IPS-18a (cell line): ENCODE results near the gene GLYATL3.

Experiments used
- H3K27ac ChIP-seq: one replicate; pipeline ENCODE4 v1.5.1; 2013; ENCODE audit warnings: low read length
- H3K27me3 ChIP-seq: one replicate; pipeline ENCODE4 v1.6.1; 2013; ENCODE audit warnings: mild to moderate bottlenecking, low read length; ENCODE audit not compliant: control insufficient read depth, insufficient read depth
- H3K36me3 ChIP-seq: one replicate; pipeline ENCODE4 v1.6.1; 2013; ENCODE audit warnings: low read depth, low read length; ENCODE audit not compliant: control insufficient read depth
- H3K4me1 ChIP-seq: one replicate; pipeline ENCODE4 v1.6.1; 2013; ENCODE audit warnings: low read depth, low read length; ENCODE audit not compliant: control insufficient read depth
- H3K4me3 ChIP-seq: one replicate; pipeline ENCODE4 v1.5.1; 2013; ENCODE audit warnings: low read length
- H3K9ac ChIP-seq: one replicate; pipeline ENCODE4 v1.6.1; 2013; ENCODE audit warnings: mild to moderate bottlenecking, low read length, moderate library complexity
- H3K9me3 ChIP-seq: one replicate; pipeline ENCODE4 v1.6.1; 2013; ENCODE audit warnings: low read depth, low read length; ENCODE audit not compliant: control insufficient read depth

Gene GLYATL3

DNA sequence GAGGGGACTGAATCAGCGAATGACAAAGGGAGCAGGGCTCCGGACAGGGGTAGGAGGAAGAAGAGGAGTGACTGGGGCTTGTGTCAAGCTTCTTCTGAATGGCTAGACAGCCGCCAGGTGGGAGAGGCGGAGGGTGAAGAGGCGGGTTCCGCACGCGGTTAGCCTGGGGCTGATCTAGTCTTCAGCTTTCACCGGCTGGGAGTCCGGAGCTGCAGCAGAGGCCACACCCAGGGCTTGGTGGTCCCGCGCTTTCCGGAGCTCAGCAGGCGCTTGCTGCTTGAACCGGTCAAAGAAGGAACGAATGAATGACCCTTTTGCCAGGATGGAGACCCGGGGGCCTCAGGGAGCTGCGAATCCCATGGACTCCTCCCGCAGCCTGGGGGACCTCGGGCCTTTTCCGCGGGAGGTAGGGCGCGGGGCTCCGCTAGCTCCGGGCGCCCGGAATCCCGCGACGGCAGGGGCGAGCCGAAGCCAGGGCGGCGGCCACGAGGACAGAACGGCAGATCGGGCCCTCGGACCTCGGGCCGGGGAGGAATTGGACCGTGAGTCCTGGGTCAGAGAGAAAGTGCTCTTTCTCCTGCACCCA is 50.9 kb downstream of the GLYATL3 start, which contains the start of gene C6orf141:
C6orf141 (plus strand) TSS at position 177 of the 586 bp plus-strand sequence; CDS start at position 302, 125 bp downstream.
- peak within 1 kb of the TSS; percentile 41 for H3K27ac ChIP-seq
- peak within 1 kb of the TSS; percentile 94 for H3K9ac ChIP-seq
- H3K4me3 ChIP-seq: peak within 1 kb of the TSS; percentile 85

DNA sequence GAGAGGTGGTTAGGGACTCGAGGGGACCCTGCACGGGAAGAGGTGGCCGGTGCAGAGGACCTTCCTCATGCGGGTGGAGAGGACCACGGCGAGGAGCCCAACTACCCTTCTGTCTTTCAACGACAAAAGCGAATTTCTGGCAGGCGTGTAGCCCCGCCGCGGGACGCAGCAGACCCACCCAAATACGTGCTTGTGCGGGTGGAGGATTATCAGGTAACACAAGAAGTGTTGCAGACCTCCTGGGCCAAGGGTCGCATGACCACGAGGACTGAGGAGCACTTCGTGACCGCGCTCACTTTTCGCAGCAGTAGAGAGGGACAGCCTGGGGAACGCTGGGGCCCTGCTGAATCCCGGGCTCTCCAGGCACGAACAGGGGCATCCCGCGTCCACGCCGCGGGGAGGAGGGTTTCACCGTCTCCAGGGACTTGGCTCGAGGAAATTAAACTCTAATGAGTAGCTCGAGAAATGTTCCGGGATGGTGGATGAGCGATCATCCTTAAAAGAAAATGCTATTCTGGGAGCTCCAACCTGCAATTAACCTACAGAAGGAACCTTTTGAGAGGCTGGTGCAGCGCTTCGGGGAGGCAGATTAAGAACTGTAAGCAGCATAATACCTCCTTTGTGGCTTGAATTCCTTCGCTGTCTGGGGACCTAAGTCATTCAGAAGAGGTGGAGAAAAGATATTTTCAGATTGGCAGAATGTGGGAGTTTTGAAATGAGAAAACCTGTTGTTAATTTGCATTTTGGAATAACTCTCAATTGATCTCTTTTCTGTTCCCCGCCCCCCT is 51.5 kb downstream of the GLYATL3 start:
- H3K27me3 ChIP-seq: peaks cover 31% of the 10 kb centered on the region

More for the DNA sequence above, 50.9 kb downstream of the GLYATL3 start, which contains the start of gene C6orf141:
- no peaks in the 10 kb centered on the region for H3K9me3 ChIP-seq
- peaks cover 10% of the 10 kb centered on the region for H3K36me3 ChIP-seq
- peaks cover 25% of the 10 kb centered on the region for H3K27me3 ChIP-seq
- H3K4me1 ChIP-seq: peaks cover 23% of the 10 kb centered on the region

DNA sequence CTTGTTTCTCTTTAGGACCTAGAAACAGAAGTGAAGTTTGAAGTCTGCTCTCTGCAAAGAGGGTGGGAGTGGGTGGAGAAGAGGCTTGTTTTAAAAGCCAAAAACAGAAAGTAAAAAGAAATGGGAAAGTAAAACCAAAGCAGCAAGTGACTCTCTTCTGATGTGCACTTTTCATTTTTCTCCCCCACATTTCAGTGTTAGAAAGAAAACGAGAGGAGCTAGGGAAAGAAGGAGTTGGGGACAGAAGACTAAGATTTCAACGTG is 52.1 kb downstream of the GLYATL3 start:
- Histone ChIP-seq H3K4me1 (peaks cover 31% of the 10 kb centered on the region), H3K27me3 (peaks cover 31% of the 10 kb centered on the region), H3K9me3 (no peaks in the 10 kb centered on the region), H3K27ac (peak overlapping the region; percentile 35), H3K9ac (peak overlapping the region; percentile 94), H3K36me3 (peaks cover 13% of the 10 kb centered on the region), H3K4me3 (peak overlapping the region; percentile 85)

More for the DNA sequence above, 51.5 kb downstream of the GLYATL3 start:
- H3K36me3 ChIP-seq: peaks cover 13% of the 10 kb centered on the region
- H3K4me3 ChIP-seq: peak overlapping the region; percentile 85
- H3K9me3 ChIP-seq: no peaks in the 10 kb centered on the region
- peak overlapping the region; percentile 94 for H3K9ac ChIP-seq
- peak overlapping the region; percentile 35 for H3K27ac ChIP-seq
- peaks cover 27% of the 10 kb centered on the region for H3K4me1 ChIP-seq

DNA sequence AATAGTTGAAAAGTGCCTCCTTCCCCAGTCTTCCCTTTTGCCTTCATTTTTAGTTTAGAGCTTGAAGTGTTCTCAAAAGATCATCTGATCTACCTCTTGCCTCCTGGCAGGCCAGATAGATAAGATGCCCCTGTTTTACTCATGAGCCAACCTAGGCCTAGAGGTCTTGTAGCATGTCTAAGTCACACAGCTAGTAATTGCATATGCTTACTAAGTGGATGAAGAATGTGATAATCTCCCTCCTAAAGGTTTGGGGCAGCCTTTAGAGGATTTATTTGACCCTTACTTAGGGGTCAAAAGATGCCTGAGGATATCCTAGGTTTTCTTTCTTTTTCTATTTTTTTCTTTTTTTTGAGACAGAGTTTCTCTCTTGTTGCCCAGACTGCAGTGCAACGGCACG is 52.9 kb downstream of the GLYATL3 start:
- Histone ChIP-seq H3K36me3 (peaks cover 13% of the 10 kb centered on the region), H3K27ac (no peak overlapping the region), H3K4me3 (peak overlapping the region; percentile 85), H3K9me3 (no peaks in the 10 kb centered on the region), H3K9ac (no peak overlapping the region), H3K4me1 (peaks cover 31% of the 10 kb centered on the region), H3K27me3 (peaks cover 31% of the 10 kb centered on the region)

DNA sequence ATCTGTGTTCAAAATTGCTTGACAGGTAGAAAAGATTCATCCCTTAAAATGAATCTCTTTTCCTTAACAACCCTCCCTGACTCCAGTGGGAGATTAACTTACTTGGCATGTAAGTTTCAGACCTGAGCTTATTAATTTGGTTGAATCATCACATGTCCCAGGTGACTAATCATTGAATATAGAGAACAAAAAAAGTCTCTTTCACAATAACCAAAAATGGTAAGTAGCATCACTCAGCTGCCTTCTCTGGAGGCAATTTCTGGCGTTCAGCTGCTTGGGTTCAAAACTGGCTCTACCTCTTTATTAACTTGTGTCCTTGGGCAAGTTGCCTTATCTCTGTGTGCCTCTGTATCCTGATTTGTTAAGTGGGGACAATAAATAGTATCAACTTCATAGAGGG is 53.7 kb downstream of the GLYATL3 start:
- H3K4me1 ChIP-seq: peaks cover 31% of the 10 kb centered on the region
- no peak overlapping the region for H3K27ac ChIP-seq
- H3K27me3 ChIP-seq: peaks cover 31% of the 10 kb centered on the region
- no peak overlapping the region for H3K9ac ChIP-seq
- no peaks in the 10 kb centered on the region for H3K9me3 ChIP-seq
- peak overlapping the region; percentile 85 for H3K4me3 ChIP-seq
- peaks cover 13% of the 10 kb centered on the region for H3K36me3 ChIP-seq

DNA sequence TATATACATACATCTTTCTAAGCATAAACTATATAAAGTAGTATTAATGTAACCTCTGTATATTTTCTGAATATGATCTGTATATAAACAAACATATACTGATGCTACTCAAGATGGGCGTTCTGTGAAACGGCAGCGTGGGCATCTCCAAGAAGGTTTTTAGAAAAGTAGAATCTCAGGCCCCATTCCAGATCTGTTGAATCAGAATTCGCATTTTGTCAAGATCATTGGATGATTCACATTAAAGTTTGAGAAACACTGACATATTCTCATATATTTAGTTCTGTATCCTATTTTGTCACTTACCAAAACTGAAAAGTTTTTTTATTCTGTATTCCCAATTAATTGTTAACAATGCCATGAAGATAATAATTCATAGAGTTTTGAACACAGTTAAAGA is 56.2 kb downstream of the GLYATL3 start:
- Histone ChIP-seq H3K27me3 (peaks cover 21% of the 10 kb centered on the region), H3K9ac (no peak overlapping the region), H3K9me3 (no peaks in the 10 kb centered on the region), H3K4me1 (peaks cover 20% of the 10 kb centered on the region), H3K27ac (no peak overlapping the region), H3K4me3 (no peak overlapping the region), H3K36me3 (peaks cover 13% of the 10 kb centered on the region)

DNA sequence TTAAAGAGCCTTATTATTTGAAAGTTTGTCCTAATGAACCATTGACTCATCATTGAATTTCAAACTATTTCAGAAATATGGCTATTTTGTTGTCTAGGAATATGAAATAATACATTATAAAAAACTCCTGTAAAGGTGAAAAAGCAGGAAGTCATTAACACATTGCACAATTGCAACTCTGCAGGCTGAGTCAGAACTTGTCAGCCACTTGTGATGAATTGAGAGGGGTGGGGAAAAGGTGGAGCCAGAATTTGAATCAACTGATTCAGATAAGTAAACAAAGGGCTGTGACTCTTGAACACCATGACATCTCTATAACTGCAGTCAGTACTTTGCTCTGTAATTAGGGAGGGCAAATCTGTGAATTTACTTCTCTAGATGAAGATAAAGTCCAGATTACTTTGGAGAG is 56.7 kb downstream of the GLYATL3 start:
- Histone ChIP-seq H3K27ac (no peak overlapping the region), H3K27me3 (peaks cover 18% of the 10 kb centered on the region), H3K9ac (no peak overlapping the region), H3K4me1 (peaks cover 20% of the 10 kb centered on the region), H3K4me3 (no peak overlapping the region), H3K9me3 (no peaks in the 10 kb centered on the region), H3K36me3 (peaks cover 13% of the 10 kb centered on the region)

DNA sequence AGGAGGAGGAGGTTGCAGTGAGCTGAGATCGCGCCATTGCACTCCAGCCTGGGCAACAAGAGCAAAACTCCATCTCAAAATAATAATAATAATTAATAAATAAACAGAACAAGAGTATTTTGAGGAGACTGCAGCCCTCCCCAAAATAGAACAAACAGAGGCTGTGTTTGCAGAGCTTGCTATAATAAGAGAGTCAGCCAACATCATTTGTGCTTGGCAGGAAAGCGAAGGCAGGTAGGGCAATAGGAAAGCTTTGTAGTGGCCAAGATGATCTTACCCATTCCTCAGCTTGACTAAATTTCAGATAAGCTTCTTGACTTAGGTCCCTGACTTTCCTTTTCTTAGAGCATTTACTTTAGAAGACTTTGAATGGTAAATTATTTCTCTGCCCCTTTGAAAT is 57.5 kb downstream of the GLYATL3 start:
- Histone ChIP-seq H3K27me3 (peaks cover 18% of the 10 kb centered on the region), H3K36me3 (peaks cover 13% of the 10 kb centered on the region), H3K27ac (no peak overlapping the region)

DNA sequence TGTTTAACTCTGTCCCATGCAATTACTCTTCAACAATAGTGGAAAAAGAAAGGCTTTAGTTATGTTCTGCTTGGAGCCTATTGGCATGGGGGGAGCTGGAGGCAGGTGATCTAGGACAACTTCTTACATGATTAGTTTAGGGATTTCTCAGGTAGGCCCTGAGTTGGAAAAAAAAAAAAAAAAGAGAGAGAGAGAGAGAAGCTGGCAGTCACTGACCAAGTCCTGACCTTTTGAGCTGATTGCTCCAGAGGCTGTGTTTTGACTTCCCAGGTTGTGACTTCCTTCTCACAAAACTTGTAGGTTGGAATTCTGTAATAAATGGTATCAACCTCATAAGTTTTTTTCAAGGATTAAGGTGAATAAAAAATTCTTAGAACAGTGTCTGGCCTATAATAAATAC is 58.5 kb downstream of the GLYATL3 start:
- H3K4me1 ChIP-seq: peaks cover 12% of the 10 kb centered on the region
- no peak overlapping the region for H3K27ac ChIP-seq

More for the DNA sequence above, 57.5 kb downstream of the GLYATL3 start:
- Histone ChIP-seq H3K9ac (no peak overlapping the region), H3K9me3 (no peaks in the 10 kb centered on the region), H3K4me3 (no peak overlapping the region), H3K4me1 (peaks cover 19% of the 10 kb centered on the region)

DNA sequence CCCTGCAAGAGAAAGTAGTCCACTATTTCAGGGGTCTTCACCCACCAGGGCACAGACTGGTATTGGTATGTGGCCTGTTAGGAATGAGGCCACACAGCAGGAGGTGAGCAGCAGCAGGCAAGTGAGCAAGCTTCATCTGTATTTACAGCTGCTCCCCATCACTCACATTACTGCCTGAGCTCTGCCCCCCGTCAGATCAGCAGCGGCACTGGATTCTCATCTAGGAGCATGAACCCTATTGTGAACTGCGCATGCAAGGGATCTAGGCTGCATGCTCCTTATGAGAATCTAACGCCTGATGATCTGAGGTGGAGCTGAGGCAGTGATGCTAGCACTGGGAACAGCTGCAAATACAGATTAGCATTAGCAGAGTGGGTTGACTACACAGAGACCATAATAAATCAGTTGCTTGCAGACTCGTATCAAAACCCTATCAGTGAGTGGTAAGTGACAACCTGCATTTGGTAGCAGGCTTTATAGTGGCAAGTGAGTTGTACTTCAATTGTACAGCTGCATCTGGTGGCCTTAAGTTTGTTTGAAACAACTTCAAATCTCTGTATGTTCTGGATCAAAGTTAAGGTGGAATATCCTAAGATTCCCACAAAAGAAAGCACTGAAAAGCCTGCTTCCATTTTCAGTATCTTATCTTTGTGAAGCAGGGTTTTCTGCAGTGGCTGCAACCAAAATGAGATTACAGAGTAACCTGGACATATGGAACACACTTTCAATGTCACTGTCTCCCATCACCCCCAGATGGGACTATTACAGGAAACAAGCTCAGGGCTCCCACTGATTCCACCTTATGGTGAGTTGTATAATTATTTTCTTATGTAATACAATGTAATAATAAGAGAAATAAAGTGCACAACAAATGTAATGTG is 63.5 kb downstream of the GLYATL3 start:
- Histone ChIP-seq H3K27me3 (no peaks in the 10 kb centered on the region), H3K36me3 (no peaks in the 10 kb centered on the region), H3K4me1 (no peaks in the 10 kb centered on the region), H3K9ac (no peak overlapping the region), H3K27ac (no peak overlapping the region), H3K4me3 (no peak overlapping the region), H3K9me3 (no peaks in the 10 kb centered on the region)

More for the DNA sequence above, 58.5 kb downstream of the GLYATL3 start:
- no peaks in the 10 kb centered on the region for H3K9me3 ChIP-seq
- peaks cover 18% of the 10 kb centered on the region for H3K27me3 ChIP-seq
- no peak overlapping the region for H3K9ac ChIP-seq
- H3K4me3 ChIP-seq: no peak overlapping the region
- peaks cover 13% of the 10 kb centered on the region for H3K36me3 ChIP-seq

DNA sequence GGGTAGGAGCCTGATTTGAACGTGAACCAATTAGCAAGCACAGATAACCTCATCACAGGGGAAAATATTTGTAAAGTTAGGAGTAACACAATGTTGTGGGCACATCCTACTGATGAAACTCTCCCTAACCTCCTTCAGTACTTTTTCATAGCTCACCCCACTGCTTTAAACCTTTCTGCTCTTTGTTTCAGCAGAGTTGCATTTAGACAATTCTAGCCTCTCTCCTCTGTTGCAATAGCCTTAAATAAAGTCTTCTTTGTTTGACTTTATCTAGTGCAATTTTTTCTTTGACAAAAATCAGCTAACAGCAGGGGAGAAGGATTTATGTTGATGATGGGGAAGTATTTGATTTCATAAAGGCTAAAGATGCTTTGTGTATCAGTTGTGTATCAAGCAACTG is 64.8 kb downstream of the GLYATL3 start:
- Histone ChIP-seq H3K4me1 (no peaks in the 10 kb centered on the region), H3K9me3 (no peaks in the 10 kb centered on the region), H3K9ac (no peak overlapping the region), H3K27me3 (no peaks in the 10 kb centered on the region), H3K36me3 (no peaks in the 10 kb centered on the region), H3K4me3 (no peak overlapping the region), H3K27ac (no peak overlapping the region)
